Measurements from ENCODE around the gene SLC2A8. TPM values are rescaled to one million over a fixed set of nuclear protein-coding genes. Genes with fewer than 3 reads are reported as not detected.

The SLC2A8 gene
- total RNA-seq, 1 experiment from 2014 or later: 16.8 TPM

DNA sequence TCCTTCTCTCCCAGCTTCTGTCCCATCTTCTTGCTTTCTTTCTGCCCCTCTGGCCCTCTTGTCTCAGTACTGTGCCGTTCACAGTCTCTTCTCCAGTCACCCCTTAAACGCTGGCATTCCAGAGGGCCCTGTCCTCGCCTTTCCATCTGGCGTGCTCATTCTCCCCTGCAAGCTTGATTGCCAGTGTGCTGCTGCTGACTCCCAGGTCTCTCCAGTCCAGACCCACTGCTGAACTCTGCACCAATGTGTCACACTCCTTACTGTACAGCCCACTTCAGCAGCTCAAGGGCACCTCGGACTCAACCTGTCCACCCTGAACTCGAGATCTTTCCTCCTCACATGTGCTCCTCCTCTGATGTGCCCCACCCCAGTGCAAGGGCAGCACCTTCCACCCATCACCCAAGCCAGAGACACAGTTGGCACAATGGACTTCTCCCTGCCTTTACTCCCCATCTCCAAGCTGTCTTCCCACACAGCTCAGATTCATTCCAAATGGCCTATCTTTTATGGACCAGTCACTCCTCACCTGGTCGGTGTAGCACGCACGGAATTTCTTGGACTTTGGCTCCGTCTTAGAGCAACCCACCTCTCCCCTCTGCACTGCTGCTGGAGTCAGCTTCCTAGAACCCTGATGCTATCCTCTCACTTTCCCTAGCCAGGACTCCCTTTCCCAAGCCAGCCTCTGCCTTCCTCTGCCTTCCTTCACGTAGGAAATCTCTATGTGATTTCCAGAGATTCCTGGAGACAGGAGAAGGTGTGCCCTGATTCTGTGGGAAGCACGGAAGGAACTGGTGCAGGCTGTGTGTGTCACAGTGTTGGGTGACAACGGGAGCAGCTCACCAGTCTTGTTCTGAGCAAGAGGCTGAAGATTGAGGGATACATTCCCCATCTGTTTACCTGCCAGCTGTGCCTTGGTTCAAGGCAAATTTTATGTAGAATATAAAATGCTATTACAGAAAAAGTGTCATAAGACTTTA lies 26.0 kb upstream of the SLC2A8 start:
- ChIA-PET CTCF (no interaction called here), POLR2A (no interaction called here), RAD21 (ENCODE audit: low non-redundant PET in 1 of 2, low total read pairs in 2 of 2, uncharacterized antibody in 2 of 2, unreplicated experiment in 2 of 2) (no interaction called here)
- no peak overlapping the region for H2AFZ ChIP-seq (ENCODE audit: low read depth, low read length, poor library complexity, severe bottlenecking)
- no peak overlapping the region for H3K4me2 ChIP-seq (ENCODE audit: low read length)
- no peaks in the 10 kb centered on the region for H3K9me3 ChIP-seq (ENCODE audit: control insufficient read depth in 1 of 2, insufficient read depth in 1 of 2, low read depth in 1 of 2, low read length in 2 of 2)
- H3K79me2 ChIP-seq (ENCODE audit: insufficient read depth, low read length): no peaks in the 10 kb centered on the region
- H3K36me3 ChIP-seq (ENCODE audit: control insufficient read depth in 1 of 2, insufficient read depth in 2 of 2, low read length in 2 of 2): no peaks in the 10 kb centered on the region
- H3K27me3 ChIP-seq (ENCODE audit: insufficient read depth, low read length): no peaks in the 10 kb centered on the region
- ATAC-seq (no peak), DNase-seq (ENCODE audit: low read depth, low spot score) (no peak)
- no peak overlapping the region for H3K9ac ChIP-seq (ENCODE audit: low read length)
- TF ChIP-seq CTCF (IDR thresholded peaks at IDR 0.05 in 2 of 3, conservative IDR thresholded peaks at IDR 0.05 in 1 of 3; ENCODE audit: borderline replicate concordance in 1 of 3, insufficient read depth in 1 of 3, low read depth in 2 of 3, low read length in 2 of 3) (no peak), FOSL1 (IDR thresholded peaks at IDR 0.05; ENCODE audit: low read depth) (no peak), SIN3A (IDR thresholded peaks at IDR 0.05; ENCODE audit: low read depth) (no peak), REST (IDR thresholded peaks at IDR 0.05; ENCODE audit: low read depth) (no peak), TCF7L2 (IDR thresholded peaks at IDR 0.05; ENCODE audit: borderline replicate concordance, extremely low read depth, insufficient read depth, insufficient read length) (no peak)
- TF ChIP-seq, protein P1, sequence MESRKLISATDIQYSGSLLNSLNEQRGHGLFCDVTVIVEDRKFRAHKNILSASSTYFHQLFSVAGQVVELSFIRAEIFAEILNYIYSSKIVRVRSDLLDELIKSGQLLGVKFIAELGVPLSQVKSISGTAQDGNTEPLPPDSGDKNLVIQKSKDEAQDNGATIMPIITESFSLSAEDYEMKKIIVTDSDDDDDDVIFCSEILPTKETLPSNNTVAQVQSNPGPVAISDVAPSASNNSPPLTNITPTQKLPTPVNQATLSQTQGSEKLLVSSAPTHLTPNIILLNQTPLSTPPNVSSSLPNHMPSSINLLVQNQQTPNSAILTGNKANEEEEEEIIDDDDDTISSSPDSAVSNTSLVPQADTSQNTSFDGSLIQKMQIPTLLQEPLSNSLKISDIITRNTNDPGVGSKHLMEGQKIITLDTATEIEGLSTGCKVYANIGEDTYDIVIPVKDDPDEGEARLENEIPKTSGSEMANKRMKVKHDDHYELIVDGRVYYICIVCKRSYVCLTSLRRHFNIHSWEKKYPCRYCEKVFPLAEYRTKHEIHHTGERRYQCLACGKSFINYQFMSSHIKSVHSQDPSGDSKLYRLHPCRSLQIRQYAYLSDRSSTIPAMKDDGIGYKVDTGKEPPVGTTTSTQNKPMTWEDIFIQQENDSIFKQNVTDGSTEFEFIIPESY (IDR thresholded peaks at IDR 0.05; ENCODE audit: extremely low read depth, insufficient replicate concordance, low read length): no peak
- H4K20me1 ChIP-seq (ENCODE audit: insufficient read depth): no peaks in the 10 kb centered on the region
- H3K4me1 ChIP-seq (ENCODE audit: control insufficient read depth in 1 of 2, insufficient read depth in 2 of 2, low read length in 2 of 2): no peaks in the 10 kb centered on the region
- H3K4me3 ChIP-seq (replicated peaks in 1 of 2; ENCODE audit: low read depth in 1 of 2, low read length in 2 of 2): no peak overlapping the region
- intact Hi-C loops (cut with micrococcal nuclease): no loop called here
- no TSS peak for BruUV-seq (replicated peaks)
- H3K27ac ChIP-seq (ENCODE audit: low read depth, low read length): no peak overlapping the region
- H3K9me2 ChIP-seq (ENCODE audit: insufficient read depth): no peaks in the 10 kb centered on the region
